ENCODE results near the gene ISCA1.

Gene ISCA1

DNA sequence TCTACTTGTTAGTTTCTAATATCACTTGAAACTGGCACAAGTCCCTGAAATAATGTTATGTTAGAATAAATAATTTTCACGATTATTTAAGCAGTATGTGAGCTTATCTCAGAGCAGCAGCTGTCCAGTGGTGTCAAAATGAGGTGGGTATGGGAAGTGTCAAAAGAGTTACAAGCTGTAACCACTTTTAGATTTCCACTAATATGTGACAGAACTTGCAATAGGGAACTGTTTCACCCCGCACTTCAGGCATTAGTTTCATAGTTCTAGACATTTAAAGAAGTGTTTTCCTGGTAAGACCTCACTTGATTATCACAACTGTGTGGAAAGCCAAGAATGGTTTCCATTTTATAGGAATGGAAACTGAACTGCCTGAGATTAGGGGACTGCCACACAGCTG is 2.9 kb upstream of the ISCA1 start:
- DNase-seq (ENCODE audit: low read depth in 2 of 2), result no peak

DNA sequence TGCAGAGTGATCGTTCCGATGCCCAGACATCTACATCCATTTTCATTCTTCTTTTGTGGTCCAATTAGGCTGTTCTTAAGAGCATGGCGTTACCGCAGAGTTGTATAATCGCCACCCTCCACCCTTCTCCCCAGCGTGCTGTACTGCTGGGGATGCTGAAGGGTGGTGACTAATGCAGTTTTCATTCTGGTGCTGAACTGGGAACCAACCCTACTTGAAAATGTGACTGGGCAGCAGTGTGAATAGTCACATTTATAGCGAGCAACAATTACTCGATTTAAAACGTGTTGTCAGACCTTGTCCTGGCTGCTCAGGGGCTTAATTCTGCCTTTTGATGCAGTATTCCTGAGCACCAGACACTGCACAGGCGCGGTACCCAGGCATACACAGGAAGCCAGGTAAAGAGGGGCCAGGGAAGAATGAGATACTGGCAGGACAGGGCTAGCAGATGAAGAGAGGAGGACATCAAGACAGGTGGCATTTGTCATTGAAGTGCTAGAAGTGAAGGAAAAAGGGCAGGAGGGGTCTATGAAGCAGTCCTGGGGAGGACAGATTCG is 719 bp upstream of the ISCA1 start:
- DNase-seq (ENCODE audit: low read depth in 2 of 2), result peak; percentile 10 to 12

DNA sequence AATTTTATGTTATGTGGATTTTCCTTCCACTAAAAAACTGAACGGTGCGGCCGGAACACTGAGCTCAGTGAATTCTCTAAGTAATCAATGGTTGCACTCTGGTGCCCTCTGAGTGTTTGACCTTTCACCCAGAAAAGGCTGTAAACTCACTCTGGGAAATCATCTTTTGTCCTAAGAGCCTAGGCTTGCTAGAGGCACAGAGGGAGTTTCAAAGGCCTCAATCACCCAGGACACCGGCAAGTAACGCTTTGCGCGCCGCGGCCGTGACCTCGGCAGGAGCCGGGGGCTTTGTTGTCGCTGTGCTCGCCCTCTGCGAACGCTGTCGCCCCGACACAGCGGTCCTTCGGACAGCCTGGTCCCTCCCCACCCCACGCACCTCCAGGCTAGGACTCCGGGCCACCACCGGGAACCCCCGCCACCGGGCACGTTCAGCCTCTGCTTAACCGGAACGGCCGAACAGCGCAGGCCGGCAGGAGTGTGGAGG is 703 bp downstream of the ISCA1 start:
- DNase-seq (ENCODE audit: low read depth in 2 of 2), result no peak

DNA sequence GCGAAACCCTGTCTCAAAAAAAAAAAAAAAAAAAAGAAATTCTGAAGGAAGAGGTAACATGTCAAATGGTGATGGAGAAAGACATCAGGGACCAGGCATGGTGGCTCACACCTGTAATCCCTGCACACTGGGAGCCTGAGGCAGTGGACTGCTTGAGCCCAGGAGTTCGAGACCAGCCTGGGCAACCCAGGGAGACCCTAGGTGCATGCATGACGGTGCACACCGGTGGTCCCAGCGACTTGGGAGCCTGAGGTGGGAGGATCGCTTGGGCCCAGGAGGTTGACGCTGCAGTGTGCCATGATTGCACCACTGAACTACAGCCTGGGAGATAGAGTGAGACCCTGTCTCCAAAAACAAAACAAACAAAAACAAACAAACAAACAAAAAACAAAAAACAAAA is 1.8 kb downstream of the ISCA1 start:
- DNase-seq (ENCODE audit: low read depth in 2 of 2), result no peak

DNA sequence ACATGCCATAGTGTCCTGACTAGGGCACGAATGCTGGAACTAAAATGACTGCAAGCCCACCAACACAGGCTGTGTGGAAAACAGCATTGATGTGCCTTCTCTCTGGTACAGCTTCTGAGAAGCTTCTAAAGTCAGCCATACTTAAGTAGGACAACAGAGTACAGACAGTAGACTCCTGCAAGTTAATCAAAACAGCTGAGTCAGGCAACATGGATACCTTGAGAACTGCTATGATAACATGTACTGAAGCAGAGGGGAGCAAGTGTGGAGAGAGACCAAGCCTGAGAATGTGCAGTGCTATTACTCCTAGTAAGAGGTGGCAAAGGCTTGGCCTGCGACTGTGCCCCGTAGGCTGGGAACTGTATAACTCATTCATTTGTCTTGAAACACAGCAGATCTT is 2.5 kb downstream of the ISCA1 start:
- DNase-seq (ENCODE audit: low read depth in 2 of 2), result no peak

DNA sequence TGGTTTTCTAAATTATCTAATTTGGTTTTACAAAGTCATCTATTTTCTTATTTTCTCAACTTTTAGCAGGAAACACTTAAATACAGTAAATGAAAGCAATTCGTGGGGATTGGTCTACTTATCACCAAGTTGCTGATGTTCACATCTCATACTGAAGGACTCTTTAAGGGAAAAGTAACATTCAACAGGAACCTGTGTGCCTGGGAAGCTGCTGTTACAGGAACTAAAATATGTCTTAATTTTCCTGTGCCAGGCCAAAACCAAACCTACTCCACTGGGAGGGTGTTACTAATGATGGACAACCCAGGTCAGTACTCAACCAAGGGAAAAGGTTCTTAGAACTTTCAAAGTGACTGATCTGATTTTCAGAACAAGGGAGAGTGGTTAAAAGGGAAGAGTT is 5.3 kb downstream of the ISCA1 start:
- no peak for DNase-seq (ENCODE audit: low read depth in 2 of 2)

DNA sequence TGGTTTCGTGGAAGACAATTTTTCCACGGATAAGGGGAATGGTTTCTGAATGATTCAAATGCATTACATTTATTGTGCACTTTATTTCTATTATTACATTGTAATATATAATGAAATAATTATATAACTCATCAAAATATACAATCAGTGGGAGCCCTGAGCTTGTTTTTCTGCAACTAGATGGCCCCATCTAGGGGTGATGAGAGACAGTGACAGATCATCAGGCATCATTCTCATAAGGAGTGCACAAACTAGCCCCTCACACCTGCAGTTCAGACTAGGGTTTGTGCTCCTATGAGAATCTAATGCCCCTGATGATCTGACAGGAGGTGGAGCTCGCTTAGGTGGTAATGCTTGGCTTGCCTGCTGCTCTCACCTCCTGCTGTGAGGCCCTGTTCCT is 6.4 kb downstream of the ISCA1 start:
- no peak for DNase-seq (ENCODE audit: low read depth in 2 of 2)

DNA sequence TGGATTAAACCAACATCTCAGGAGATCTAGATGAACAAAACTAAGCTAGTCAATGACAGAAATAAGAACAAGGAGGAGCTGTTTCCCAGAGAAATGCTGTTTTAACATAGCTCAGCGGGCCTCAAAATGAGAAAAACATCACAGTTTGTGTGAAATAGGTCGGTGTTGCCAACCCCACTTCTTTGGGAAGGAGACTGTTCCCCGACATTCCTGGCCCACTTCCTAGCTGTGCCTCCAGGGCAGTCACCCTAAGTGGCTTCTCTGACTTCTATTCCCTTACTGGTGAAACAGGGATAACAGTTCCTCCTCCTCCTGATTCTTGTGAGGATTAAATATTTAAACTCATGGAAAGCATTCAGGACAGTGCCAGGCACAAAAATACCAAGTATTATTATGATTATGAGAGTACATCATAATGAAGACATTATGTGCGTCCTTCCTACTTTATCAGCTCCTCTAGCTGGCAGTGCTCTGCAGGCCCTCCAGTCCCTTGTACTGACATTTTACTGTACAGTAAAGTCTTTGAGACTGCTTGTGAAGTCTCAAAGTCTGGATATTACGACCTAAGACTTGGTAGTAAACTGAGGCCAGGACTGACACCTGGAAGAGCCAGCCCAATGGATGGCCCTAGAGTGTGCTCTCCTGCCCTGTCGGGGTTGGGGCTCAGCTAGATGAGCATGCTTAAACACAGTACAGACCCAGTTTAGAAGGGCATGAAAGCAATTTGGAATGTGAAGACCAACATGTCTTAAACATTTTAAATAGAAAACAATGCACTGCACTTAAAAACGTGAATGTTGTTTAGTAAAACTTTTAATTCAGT is 7.3 kb downstream of the ISCA1 start:
- no peak for DNase-seq (ENCODE audit: low read depth in 2 of 2)

DNA sequence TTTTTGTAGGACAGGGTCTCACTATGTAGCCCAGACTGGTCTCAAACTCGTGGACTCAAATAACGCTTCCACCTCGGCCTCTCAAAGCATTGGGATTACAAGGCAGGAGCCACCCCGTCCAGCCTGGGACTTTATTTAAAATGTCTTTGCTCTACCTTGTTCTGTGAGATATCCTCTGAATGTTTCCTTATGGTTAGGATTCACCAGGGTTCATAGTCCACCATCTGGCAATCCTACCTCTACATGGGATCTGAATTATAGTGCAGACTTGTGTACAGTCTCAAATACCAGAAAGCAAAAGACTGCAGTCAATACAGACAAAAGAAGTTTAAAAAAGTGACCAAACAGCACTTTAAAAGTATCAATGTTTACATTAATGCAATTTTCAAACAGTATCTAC is 10.1 kb downstream of the ISCA1 start:
- DNase-seq (ENCODE audit: low read depth in 2 of 2), result no peak

DNA sequence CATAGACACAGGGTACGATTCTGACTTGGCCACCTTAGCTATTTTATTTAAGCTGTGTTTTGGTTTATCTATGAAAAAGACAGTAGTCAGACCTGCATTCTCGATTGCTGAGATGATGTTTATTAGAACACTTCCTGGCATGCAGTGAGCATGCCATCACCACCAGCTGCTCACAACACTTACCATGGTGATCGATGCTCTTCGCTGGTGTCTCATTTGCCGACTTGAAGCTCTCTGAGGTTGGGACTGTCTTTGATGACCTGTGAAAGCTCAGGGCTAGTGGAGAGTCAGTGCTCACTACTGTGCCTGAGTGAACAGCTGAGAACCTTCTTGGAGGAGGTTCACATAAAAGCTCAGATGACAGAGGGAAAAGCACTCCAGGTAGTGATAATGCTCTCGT is 18.5 kb downstream of the ISCA1 start:
- DNase-seq (ENCODE audit: low read depth in 2 of 2), result no peak

DNA sequence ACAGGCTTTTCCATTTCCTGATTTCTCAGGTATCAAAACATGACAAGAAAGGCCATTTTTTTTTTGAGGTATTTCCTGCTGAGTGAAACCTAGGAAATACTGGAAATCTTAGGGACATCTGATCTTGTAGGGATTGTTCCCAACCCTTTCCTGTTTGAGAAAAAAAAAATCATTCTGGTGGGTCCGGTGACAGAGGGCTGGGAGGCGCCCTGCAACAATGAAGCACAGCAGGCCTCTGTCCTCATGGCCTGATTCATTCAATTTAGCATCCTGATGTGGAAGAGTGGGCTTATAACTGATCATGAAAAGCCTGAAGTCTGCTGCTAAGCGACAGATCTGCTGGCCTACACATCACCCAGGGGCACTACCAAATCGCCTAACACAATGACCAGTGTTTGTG is 19.8 kb downstream of the ISCA1 start:
- no peak for DNase-seq (ENCODE audit: low read depth in 2 of 2)

DNA sequence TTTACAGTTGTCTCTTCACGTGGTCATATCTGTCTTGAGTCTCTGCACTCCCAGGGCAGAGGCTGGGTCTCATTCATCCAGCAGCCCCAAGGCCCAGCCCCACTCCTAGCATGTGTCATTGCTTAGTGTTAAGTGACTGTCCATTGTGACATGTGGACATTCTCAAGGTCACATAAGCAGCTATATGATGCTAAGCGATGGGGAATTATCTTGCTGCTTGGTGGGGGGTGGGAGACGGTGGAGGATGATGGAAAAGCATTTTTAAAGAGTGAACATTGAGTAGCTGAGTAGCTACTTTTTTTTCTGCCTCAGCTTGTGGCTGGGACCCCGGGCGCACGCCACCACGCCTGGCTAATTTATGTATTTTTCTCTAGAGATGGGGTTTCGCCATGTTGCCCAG is 22.8 kb downstream of the ISCA1 start, which contains the start of gene C9orf153:
Gene C9orf153, minus strand, starts transcription at position 101 of the 400 bp plus-strand sequence. CDS start 30,054 bp downstream, outside the sequence.
- no peak for DNase-seq (ENCODE audit: low read depth in 2 of 2)

DNA sequence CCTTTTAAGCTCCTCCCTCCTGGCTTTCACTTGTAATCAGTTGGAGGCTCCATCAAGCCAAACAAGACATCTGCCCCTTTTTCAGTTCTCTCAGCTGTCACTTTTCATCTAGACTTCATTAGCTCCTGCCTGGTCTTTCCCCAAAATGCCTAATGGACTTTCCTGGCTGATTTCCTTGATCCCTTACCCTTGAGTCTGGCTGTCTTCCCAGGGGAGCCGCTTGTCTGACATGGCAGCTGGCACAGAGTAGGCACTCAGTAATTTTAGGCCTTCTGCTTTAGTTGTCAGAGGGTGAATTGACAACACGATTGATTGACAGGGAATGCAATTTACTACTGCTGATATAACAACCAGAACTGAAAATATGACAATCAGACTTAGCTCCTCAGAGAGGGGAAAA is 24.9 kb downstream of the ISCA1 start:
- no peak for DNase-seq (ENCODE audit: low read depth in 2 of 2)

DNA sequence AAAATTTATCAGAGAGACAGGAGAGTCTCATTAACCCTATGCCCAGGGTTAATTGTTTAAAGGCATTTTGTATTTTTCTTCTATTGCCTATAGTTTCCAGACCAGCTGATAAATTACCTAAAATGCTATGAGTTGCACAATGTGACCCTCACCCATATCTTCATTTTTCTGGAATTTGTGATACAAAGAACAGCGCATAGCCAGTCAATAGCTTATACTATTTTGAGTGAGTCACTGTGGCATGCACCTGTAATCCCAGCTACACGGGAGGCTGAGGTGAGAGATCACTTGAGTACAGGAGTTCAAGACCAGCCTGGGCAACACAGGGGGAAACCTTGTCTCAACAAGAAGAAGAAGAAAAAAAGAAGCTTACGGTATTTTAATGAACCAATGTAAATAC is 25.7 kb downstream of the ISCA1 start:
- DNase-seq (ENCODE audit: low read depth in 2 of 2), result no peak

DNA sequence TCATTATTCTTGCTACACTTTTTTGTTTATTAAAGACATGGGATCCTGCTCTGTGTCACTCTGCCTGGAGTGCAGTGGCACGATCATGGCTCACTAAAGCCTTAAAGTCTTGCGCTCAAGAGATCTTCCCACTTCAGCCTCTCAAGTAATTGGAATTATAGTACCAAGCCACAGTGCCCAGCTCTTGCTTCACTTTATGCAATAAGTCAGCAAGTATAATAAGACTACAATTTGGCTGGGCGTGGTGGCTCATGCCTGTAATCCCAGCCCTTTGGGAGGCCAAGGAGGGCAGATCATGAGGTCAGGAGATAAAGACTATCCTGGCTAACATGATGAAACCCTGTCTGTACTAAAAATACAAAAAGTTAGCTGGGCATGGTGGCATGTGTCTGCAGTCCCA is 28.8 kb downstream of the ISCA1 start:
- no peak for DNase-seq (ENCODE audit: low read depth in 2 of 2)

DNA sequence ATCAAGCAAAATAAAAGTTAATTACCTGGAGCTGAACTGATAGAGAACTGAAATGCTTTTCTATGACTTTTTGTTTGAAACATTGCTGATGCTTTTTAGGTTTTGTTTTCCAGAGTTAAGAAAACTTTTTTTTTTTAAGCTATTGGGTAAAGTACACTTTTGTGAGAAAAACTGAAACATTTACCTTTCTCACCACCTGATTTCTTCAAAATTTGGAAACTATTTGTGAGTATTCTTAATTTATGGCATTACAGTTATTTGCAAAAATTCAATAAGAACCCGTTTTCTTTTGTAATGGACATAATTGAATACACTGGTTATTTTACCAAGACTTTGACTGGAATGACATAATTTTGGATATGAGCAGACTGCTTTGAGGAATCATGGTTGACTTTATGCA is 29.5 kb downstream of the ISCA1 start:
- no peak for DNase-seq (ENCODE audit: low read depth in 2 of 2)

DNA sequence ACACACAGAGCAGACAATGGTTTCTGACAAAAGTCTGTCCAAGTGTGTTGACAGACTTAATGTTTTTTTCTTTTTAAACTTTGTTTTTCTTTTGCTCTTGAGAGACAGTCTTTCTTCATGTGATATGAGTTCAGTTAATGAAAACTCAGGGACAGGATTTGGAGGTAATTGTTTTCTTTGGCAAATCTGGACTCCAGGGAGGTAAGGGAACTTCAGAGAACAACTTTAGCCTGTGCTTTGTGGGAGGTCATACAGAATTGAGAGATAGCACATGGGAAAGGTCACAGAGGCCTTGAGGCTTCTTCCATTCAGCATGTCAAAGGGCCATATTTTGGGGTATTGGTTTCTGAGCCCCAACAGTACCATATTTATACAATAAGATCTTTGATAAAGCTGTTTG is 32.2 kb downstream of the ISCA1 start:
- no peak for DNase-seq (ENCODE audit: low read depth in 2 of 2)

DNA sequence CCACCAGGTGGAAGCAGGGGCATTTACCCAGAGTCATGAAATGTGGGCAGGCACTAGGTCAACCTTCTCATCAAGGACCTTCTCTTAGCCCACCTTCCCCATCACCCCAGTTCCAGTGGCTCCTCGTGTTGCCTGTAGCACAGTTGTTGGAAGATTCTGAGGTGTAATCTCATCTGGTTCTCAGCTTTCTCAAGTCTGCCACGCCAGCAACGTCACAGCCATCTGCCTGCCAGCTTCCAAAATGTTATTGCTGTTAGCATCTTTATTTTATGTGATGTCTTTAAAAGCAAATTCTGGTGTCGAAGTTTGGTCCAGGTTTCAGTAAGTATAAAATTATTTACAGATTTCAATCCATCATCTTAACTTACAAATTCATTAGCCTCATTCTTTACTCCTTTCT is 33.6 kb downstream of the ISCA1 start:
- no peak for DNase-seq (ENCODE audit: low read depth in 2 of 2)

DNA sequence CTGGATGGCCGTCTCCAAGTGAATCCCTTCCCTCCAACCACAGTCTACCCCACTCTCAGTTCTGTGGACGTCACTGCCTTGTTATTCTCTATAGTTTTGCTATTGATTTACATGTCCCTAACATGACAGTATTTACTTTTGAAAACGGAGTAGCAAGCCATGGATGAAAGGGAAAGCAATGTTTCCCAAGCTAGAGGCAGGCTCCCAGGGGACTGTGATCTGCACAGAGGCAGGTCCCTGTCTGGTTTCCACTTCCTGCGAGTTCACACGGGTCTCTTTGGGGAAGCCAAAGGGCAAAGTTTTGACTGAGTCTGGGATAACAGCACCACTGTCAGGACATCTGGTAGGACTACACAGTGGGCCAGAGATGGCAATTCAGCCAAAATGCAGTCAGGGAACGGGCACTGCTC is 35.6 kb downstream of the ISCA1 start:
- DNase-seq (ENCODE audit: low read depth in 2 of 2), result no peak

DNA sequence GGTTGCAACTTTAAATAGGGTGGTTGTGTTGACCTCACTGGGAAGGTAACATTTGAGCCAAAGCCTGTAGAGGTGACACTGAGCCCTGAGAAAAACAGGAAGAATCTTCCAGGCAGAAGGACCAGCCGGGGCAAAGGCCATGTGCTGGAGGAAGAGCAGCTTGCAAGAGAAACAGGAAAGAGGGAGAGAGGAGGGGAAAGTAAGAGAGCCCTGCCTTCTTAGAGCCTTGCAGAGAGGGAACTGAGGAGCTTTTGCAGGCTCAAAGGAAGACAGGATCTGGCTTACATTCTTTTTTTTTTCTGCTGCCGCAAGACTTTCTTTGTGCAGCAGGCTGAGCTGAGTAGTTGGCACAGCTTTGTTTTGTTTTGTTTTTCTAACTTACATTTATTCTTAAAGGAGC is 40.3 kb downstream of the ISCA1 start:
- DNase-seq (ENCODE audit: low read depth in 2 of 2), result no peak

DNA sequence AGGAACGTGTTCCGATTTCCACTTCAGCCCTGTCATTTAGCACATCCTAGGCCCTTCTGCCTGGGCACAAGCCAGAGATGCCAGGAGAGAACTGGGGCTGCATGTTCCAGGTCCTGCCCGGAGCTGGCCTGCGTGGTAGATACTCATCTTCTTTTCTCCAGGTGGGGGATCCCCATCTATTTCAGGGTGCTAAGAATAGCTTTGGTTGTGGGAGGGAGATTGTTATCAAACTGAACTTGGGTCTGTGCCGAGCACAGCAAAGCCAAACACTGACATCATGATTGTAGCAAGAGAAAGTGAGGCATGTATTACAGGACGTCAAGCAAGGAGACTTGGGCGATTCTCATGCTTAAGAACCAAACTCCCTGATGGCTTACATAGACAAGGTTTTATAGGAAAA is 41.1 kb downstream of the ISCA1 start:
- DNase-seq (ENCODE audit: low read depth in 2 of 2), result no peak

DNA sequence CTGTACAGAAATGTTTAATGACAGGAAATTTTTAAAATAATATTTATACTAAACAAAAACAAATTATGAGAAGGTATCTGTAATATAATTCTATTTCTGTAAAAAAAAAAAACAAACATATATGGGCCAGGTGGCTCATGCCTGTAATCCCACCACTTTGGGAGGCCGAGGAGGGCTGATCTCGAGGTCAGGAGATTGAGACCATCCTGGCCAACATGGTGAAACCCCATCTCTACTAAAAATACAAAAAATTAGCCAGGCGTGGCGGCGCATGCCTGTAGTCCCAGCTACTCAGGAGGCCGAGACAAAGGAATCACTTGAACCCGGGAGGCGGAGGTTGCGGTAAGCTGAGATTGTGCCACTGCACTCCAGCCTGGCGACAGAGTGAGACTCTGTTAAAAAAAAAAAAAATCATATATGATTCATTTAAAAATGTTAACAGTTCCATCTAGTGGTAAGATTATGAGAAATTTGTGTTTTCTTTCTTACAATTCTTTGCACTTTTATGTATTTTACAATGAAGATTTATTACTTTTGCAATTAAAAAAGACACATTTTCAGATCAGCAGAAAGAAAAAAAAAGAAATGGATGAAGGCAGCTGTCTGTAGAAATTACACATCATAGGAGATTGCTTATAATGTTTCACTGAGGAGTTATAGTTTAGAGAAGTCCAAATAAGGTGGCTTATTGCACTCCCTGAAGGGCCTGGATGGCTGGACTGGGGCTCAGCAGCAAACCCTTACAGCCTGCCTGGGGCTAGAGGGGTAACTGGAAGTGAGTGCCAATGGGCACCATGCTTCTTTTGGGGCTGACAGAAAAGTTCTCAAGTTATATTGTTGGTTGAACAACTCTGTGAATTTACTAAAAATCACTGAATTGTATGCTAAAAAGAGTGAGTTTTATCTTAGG is 43.2 kb downstream of the ISCA1 start:
- no peak for DNase-seq (ENCODE audit: low read depth in 2 of 2)

DNA sequence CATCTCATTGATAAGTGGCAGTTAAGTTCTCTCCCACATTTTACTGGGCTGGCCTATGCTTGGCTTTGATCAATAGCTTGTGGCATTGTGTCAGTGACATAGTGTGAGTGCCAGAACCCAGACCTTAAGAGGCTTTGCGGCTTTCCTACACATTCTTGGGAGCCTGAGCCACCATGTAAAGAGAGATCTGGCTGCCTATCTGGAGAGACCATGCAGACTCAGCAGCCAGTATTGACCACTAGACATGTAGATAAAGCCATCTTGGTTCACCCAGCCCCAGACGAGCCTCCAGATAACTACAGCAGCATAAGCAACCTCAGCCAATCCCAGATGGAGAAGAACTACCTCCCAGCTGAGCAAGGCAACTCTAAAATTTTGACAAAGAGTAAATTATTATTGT is 51.5 kb downstream of the ISCA1 start:
- no peak for DNase-seq (ENCODE audit: low read depth in 2 of 2)
